CD4-positive, alpha-beta T cell treated with Interleukin-17A for 1 hour (primary cell): ENCODE data around the gene STK36.

Source experiments
- DNase-seq: peaks from one replicate; pipeline ENCODE4 v3.0.0-alpha.2; 2020

The STK36 gene

DNA sequence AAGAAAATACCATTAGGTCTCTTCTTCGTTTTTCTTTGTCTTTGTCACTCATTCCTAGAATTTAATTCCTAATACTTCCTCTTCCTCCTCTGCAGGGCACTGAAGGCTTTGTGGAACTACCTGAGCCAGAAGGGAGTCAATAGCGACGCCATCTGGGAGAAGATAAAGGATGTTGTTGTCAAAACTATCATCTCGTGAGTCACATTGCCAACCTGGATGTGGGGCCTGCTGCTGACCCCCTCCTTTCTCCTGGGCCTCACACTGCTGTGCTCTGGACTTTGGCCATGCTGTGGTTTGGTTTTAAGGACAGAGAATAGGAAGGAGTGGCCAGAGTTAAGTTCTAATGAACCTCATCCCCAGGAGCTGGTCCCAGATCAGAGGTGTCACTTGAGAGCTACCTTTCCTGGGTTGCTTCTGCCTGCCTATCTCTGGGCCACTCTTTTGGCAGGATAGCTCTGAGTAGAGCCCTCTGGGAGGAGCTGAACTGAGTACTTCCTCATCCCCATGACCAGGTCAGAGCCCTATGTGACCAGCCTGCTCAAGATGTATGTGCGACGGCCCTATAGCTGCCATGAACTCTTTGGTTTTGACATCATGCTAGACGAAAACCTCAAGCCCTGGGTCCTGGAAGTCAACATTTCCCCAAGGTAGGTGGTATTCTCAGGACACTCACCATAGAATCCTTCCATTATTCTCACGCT lies 77.0 kb downstream of the STK36 start:
- no peak for DNase-seq
